LNCaP clone FGC (cell line): Measurements from ENCODE around the gene CEP350.

Source experiments
- DNase-seq: peaks from one replicate; pipeline ENCODE4 v3.0.0-alpha.2; 2011; ENCODE audit warnings: low read depth
- H3K4me3 ChIP-seq: 2 replicates; pipeline ENCODE4 v1.5.1; 2011; ENCODE audit warnings: mild to moderate bottlenecking, low read depth, low read length, control low read depth
- TF ChIP-seq, protein P1 (sequence below): IDR thresholded peaks from 2 replicates; pipeline ENCODE4 v1.5.1; 2012; ENCODE audit warnings: mild to moderate bottlenecking; ENCODE audit not compliant: control insufficient read depth, insufficient read depth; ENCODE audit errors: extremely low read depth

CEP350 gene

DNA sequence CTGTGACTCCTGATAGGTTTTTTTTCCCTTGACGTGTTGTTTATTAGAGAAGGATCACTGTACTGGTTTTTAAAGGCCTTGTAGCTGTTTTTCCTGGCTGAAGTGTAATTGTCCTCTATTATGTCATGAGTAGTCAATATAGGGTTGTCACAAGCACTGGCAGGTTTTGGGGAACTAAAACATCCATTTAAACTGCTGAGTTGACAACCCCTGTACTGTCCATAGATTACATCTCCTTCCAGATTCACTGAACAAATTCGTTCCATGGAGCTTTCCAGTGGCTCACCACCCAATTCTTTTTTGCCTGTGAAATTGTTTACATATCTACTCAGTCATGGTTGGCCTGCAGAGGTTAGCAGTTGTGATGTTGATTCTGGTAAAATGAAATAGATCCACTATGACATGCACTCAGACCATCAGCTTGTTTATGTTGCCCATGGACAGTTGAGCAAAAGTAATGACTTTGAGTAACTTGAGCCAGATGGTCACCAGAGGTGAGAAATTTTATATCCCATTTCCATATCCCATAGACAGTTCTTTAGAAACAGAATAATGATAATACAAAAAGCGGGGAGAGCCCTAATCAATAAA is 140.2 kb downstream of the CEP350 start:
- DNase-seq, result no peak
- H3K4me3 ChIP-seq, result no peak overlapping the region
- TF ChIP-seq, protein P1, sequence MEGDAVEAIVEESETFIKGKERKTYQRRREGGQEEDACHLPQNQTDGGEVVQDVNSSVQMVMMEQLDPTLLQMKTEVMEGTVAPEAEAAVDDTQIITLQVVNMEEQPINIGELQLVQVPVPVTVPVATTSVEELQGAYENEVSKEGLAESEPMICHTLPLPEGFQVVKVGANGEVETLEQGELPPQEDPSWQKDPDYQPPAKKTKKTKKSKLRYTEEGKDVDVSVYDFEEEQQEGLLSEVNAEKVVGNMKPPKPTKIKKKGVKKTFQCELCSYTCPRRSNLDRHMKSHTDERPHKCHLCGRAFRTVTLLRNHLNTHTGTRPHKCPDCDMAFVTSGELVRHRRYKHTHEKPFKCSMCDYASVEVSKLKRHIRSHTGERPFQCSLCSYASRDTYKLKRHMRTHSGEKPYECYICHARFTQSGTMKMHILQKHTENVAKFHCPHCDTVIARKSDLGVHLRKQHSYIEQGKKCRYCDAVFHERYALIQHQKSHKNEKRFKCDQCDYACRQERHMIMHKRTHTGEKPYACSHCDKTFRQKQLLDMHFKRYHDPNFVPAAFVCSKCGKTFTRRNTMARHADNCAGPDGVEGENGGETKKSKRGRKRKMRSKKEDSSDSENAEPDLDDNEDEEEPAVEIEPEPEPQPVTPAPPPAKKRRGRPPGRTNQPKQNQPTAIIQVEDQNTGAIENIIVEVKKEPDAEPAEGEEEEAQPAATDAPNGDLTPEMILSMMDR, result no peak

DNA sequence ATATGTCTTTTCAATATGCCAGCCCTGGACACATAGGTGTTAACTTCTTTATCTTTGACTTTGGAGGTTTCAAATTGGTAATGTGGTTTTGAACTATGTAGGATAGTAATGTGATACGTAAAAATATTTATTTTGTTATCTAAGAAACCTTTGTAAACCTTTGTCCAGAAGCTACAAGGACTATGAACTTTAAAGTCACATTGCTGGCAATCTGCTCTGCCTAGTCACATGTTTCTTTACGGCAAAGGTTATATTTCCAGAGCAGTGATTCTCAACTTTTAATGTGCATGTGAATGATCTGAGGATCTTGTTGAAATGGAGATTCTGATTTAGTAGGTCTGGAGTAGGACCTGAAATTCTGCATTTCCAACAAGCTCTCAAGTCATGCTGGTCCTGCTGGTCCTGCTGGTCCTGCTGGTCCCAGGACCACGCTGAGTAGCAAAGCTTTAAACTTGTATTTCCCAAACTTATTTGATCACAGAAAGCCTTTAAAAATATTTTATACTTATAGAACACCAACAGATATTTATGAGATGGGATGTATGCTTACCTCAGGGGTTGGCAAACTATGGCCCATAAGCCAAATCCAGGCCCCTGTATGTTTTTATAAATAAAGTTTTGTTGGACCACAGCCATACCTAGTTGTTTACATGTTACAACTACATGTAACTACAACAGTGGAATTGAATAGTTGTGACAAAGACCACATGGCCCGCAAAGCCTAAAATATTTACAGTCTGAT is 142.1 kb downstream of the CEP350 start:
- no peak overlapping the region; the same call in 1 of the 2 replicates for H3K4me3 ChIP-seq
- peak; percentile 64 for DNase-seq
- TF ChIP-seq, protein P1, result no peak

DNA sequence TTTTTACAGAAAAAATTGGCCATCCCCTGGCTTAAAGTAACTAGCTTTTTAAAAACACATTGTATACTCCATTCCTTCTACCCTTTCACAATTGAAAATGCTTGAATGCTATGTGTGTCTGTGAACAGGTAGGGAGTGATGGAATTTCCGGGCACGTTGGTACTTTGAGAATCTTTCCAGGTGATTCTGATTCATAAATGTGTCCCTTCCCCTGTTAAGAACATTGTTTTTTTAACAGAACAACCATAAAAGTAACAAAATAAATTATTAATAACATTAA is 142.7 kb downstream of the CEP350 start:
- H3K4me3 ChIP-seq, result no peak overlapping the region
- TF ChIP-seq, protein P1, result no peak
- no peak for DNase-seq

DNA sequence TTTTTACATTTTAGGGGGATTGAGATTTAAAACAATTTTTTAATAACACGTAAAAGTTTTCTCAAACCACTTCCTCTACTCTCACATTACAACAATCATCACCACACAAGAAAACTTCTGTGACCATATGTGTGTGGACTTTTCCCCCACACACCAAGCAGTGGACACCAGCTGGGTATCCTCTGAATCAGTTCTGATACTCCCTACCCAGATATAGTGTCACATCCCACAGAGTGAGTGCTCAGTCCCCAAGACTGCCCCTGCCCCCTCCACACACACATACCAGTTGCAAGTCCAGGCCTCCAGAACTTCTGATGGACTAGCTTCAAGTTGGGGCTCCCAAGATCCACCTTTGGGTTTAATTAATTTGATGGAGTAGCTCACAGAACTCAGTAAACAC is 146.8 kb downstream of the CEP350 start:
- TF ChIP-seq, protein P1, result no peak

DNA sequence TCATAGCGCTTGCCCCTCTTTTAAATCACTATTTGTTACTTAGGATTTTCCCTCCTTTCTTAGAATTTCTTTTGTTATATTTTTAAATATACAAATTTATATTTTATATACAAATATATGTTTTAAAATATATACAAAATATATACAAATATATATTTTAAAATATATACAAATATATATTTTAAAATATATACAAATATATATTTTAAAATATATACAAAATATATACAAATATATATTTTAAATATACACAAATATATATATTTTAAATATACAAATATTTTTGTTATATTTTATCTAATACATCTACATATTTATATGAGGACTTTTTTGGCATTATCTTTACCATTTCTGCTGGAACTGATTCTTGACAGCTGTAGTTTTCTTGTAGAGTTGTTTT is 149.2 kb downstream of the CEP350 start:
- H3K4me3 ChIP-seq, result no peak overlapping the region
- no peak for DNase-seq
- TF ChIP-seq, protein P1, result no peak

More for the DNA sequence above, 146.8 kb downstream of the CEP350 start:
- no peak for DNase-seq
- H3K4me3 ChIP-seq, result no peak overlapping the region

DNA sequence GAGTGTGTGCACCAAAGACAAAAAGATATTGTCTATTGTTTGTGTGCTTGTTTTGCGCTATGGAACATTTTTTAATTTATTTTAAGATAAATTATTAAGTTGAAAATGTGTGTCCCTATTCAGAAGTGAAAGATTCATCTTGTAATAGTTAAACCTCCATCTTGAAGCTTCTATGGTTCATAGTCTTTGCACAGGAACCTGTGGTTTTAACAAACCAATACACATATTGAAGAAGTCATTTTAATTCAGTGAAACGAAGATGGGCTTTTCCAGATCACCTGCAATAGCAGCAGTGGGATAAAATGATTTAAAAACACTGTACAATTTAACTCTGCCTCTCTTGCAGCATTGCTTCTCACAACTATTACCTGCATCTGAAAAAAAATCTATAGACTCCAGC is 157.5 kb downstream of the CEP350 start:
- DNase-seq, result no peak
- H3K4me3 ChIP-seq, result no peak overlapping the region
- TF ChIP-seq, protein P1, result no peak
